Activated gamma-delta T cell (primary cell): ENCODE data around the gene CTAGE9.
"Not testable (repeated sequence)": the region's sequence is repeated elsewhere in the genome, so short reads cannot be mapped to it uniquely, and the experiment has no call there.

Source experiments
- DNase-seq: peaks from one replicate; lab custom pipeline; 2025; lab: John Stamatoyannopoulos, UW

Gene CTAGE9

GRCh38 chr6:131729550-131729949 is 18.7 kb upstream of the CTAGE9 start:
- no peak for DNase-seq

GRCh38 chr6:131728296-131728939 is 17.6 kb upstream of the CTAGE9 start:
- DNase-seq, result no peak

- no peak for DNase-seq
These were observed 17.1 kb upstream of the CTAGE9 start for GRCh38 chr6:131727868-131728267.

GRCh38 chr6:131727467-131727866 is 16.6 kb upstream of the CTAGE9 start:
- DNase-seq, result no peak

- DNase-seq, result no peak
These were observed 13.3 kb upstream of the CTAGE9 start for GRCh38 chr6:131724114-131724513.

GRCh38 chr6:131721161-131721560 is 10.3 kb upstream of the CTAGE9 start:
- DNase-seq, result no peak

GRCh38 chr6:131717836-131718542 is 7.2 kb upstream of the CTAGE9 start:
- no peak for DNase-seq

- DNase-seq, result not testable (repeated sequence)
These were observed 4.8 kb upstream of the CTAGE9 start for GRCh38 chr6:131715567-131715966.

GRCh38 chr6:131703905-131704304 is 6.9 kb downstream of the CTAGE9 start:
- not testable (repeated sequence) for DNase-seq

- DNase-seq, result not testable (repeated sequence)
These were observed 10.0 kb downstream of the CTAGE9 start for GRCh38 chr6:131700851-131701250.

- DNase-seq, result no peak
These were observed 13.9 kb downstream of the CTAGE9 start for GRCh38 chr6:131696956-131697355.

- no peak for DNase-seq
These were observed 15.9 kb downstream of the CTAGE9 start for GRCh38 chr6:131694832-131695426.

GRCh38 chr6:131693384-131693783 is 17.4 kb downstream of the CTAGE9 start:
- no peak for DNase-seq

GRCh38 chr6:131692589-131692988 is 18.2 kb downstream of the CTAGE9 start:
- DNase-seq, result no peak

- DNase-seq, result no peak
These were observed 18.8 kb downstream of the CTAGE9 start for GRCh38 chr6:131692031-131692430.

- DNase-seq, result no peak
These were observed 22.5 kb downstream of the CTAGE9 start for GRCh38 chr6:131688286-131688685.

- DNase-seq, result no peak
These were observed 23.8 kb downstream of the CTAGE9 start for GRCh38 chr6:131687022-131687421.

GRCh38 chr6:131685266-131685780 is 25.5 kb downstream of the CTAGE9 start:
- DNase-seq, result no peak

- DNase-seq, result no peak
These were observed 27.3 kb downstream of the CTAGE9 start for GRCh38 chr6:131683479-131683878.

GRCh38 chr6:131682442-131682841 is 28.4 kb downstream of the CTAGE9 start:
- DNase-seq, result no peak

GRCh38 chr6:131681585-131681984 is 29.2 kb downstream of the CTAGE9 start:
- DNase-seq, result no peak

GRCh38 chr6:131680868-131681267 is 29.9 kb downstream of the CTAGE9 start:
- no peak for DNase-seq

GRCh38 chr6:131678442-131678841 is 32.4 kb downstream of the CTAGE9 start:
- no peak for DNase-seq
